Ishikawa (cell line): ENCODE data around the gene TXNRD1.

ENCODE experiments used
- CEBPB ChIP-seq: IDR thresholded peaks from 2 replicates; pipeline ENCODE4 v1.6.1; 2012
- CREB1 ChIP-seq: IDR thresholded peaks from 2 replicates; pipeline ENCODE4 v1.6.1; 2012; ENCODE audit warnings: low read depth
- EGR1 ChIP-seq: IDR thresholded peaks from 2 replicates; pipeline ENCODE4 v1.6.1; 2012
- EP300 ChIP-seq: IDR thresholded peaks from 2 replicates; pipeline ENCODE4 v1.6.1; 2012; ENCODE audit warnings: borderline replicate concordance
- FOXM1 ChIP-seq: IDR thresholded peaks from 2 replicates; pipeline ENCODE4 v1.6.1; 2012; ENCODE audit warnings: low read depth, borderline replicate concordance
- MAX ChIP-seq: IDR thresholded peaks from 2 replicates; pipeline ENCODE4 v1.6.1; 2012
- NFIC ChIP-seq: IDR thresholded peaks from 2 replicates; pipeline ENCODE4 v1.6.1; 2012
- RAD21 ChIP-seq: IDR thresholded peaks from 2 replicates; pipeline ENCODE4 v1.6.1; 2012; ENCODE audit warnings: low read depth
- REST ChIP-seq: IDR thresholded peaks from 2 replicates; pipeline ENCODE4 v1.6.1; 2012; ENCODE audit warnings: low read depth, mild to moderate bottlenecking
- TAF1 ChIP-seq: IDR thresholded peaks from 2 replicates; pipeline ENCODE4 v1.6.1; 2012; ENCODE audit warnings: low read depth, mild to moderate bottlenecking
- USF1 ChIP-seq: IDR thresholded peaks from 2 replicates; pipeline ENCODE4 v1.6.1; 2012
- YY1 ChIP-seq: IDR thresholded peaks from 2 replicates; pipeline ENCODE4 v1.6.1; 2012; ENCODE audit warnings: low read depth

GRCh38 chr12:104290855-104291254 lies 75.3 kb downstream of the TXNRD1 start:
- TF ChIP-seq EP300 (no peak), EGR1 (no peak), RAD21 (no peak), MAX (no peak), FOXM1 (no peak), REST (no peak), CEBPB (no peak), TAF1 (no peak), YY1 (no peak), USF1 (no peak), NFIC (no peak), CREB1 (no peak)
